HepG2 (cell line): ENCODE data around the gene INPP5K. TPM values are rescaled to one million over a fixed set of nuclear protein-coding genes. Genes with fewer than 3 reads are reported as not detected.
A peak's percentile ranks its signal among the peaks of the same experiment; 100 is the strongest.

Experiments used
- ARNT2 ChIP-seq: sonication (generic); formaldehyde crosslinking; IDR thresholded peaks from 2 replicates; pipeline ENCODE4 v1.8.0; 2022; ENCODE audit warnings: mild to moderate bottlenecking, low read depth, missing genetic modification reagents, moderate library complexity
- CAMTA2 ChIP-seq: sonication (generic); formaldehyde crosslinking; IDR thresholded peaks from 2 replicates; pipeline ENCODE4 v1.4.0; 2020; ENCODE audit warnings: mild to moderate bottlenecking, missing genetic modification reagents, borderline replicate concordance
- DMAP1 ChIP-seq: IDR thresholded peaks from 2 replicates; pipeline ENCODE4 v1.6.1; 2016
- FOXJ3 ChIP-seq: sonication (generic); formaldehyde crosslinking; IDR thresholded peaks from 2 replicates; pipeline ENCODE4 v1.4.0; 2020; ENCODE audit warnings: missing genetic modification reagents, mild to moderate bottlenecking, borderline replicate concordance
- FOXO4 ChIP-seq: sonication (generic); formaldehyde crosslinking; conservative IDR thresholded peaks from 2 replicates; pipeline ENCODE4 v1.8.1; 2023; ENCODE audit warnings: missing genetic modification reagents
- KMT2A ChIP-seq: sonication (generic); formaldehyde crosslinking; IDR thresholded peaks from 2 replicates; pipeline ENCODE4 v1.4.0; 2020; ENCODE audit warnings: missing genetic modification reagents
- MEIS2 ChIP-seq: sonication (generic); formaldehyde crosslinking; IDR thresholded peaks from 2 replicates; pipeline ENCODE4 v1.9.0; 2021; ENCODE audit warnings: mild to moderate bottlenecking, missing genetic modification reagents
- RFX3 ChIP-seq: IDR thresholded peaks from 2 replicates; pipeline ENCODE4 v1.6.1; 2016; ENCODE audit warnings: missing biosample characterization, missing genetic modification reagents
- RFX5 ChIP-seq: IDR thresholded peaks from 2 replicates; pipeline ENCODE4 v1.6.1; 2011; ENCODE audit warnings: low read depth, low read length, improper control_type of control experiment
- RXRB ChIP-seq: IDR thresholded peaks from 2 replicates; pipeline ENCODE4 v1.6.1; 2016; ENCODE audit warnings: borderline replicate concordance, missing genetic modification reagents, missing compliant biosample characterization
- ZBTB20 ChIP-seq: sonication (generic); formaldehyde crosslinking; IDR thresholded peaks from 2 replicates; pipeline ENCODE4 v1.8.1; 2023; ENCODE audit warnings: missing genetic modification reagents, low read depth, mild to moderate bottlenecking, borderline replicate concordance
- ZBTB8A ChIP-seq: sonication (generic); formaldehyde crosslinking; IDR thresholded peaks from 2 replicates; pipeline ENCODE4 v1.4.0; 2020; ENCODE audit warnings: mild to moderate bottlenecking, low read depth, missing genetic modification reagents, borderline replicate concordance
- ZHX1 ChIP-seq: sonication (generic); formaldehyde crosslinking; IDR thresholded peaks from 2 replicates; pipeline ENCODE4 v1.8.1; 2022; ENCODE audit warnings: low read depth, mild to moderate bottlenecking, missing genetic modification reagents
- ZNF292 ChIP-seq: sonication (generic); formaldehyde crosslinking; IDR thresholded peaks from 2 replicates; pipeline ENCODE4 v1.8.1; 2022; ENCODE audit warnings: mild to moderate bottlenecking, low read depth, missing genetic modification reagents, borderline replicate concordance
- ZNF33A ChIP-seq: sonication (generic); formaldehyde crosslinking; IDR thresholded peaks from 2 replicates; pipeline ENCODE4 v1.5.1; 2020; ENCODE audit warnings: missing genetic modification reagents, mild to moderate bottlenecking, moderate library complexity, borderline replicate concordance
- ZNF468 ChIP-seq: sonication (generic); formaldehyde crosslinking; IDR thresholded peaks from 2 replicates; pipeline ENCODE4 v1.8.0; 2022; ENCODE audit warnings: mild to moderate bottlenecking, moderate library complexity, missing genetic modification reagents
- polyA plus RNA-seq, 8 experiments: library from polyadenylated mRNA; depleted of rRNA in 3 of 8; stranded (reverse) in 7 of 8; unstranded in 1 of 8; fragments of >200 nt; fragmentation: Illumina TruSeq in 4 of 8; extraction: Trizol in 4 of 8; gene quantifications; 2 replicates each; pipeline versions ENCODE4 v1.2.1 to v1.2.3, GENCODE V29; 2011 to 2016; ENCODE audit warnings: low read depth in 4 of 8, missing spikeins in 1 of 8, mixed read lengths in 1 of 8; ENCODE audit not compliant: insufficient read depth in 1 of 8
- total RNA-seq, 5 experiments: library from RNA; depleted of rRNA; stranded (reverse); fragments of >200 nt; fragmentation: Illumina TruSeq; extraction: Trizol; gene quantifications; 2 replicates each; pipeline ENCODE4 v1.2.3, GENCODE V29; 2016; ENCODE audit warnings: low read depth in 1 of 5
- TF ChIP-seq, protein P1 (sequence below): sonication (generic); formaldehyde crosslinking; IDR thresholded peaks from 2 replicates; pipeline ENCODE4 v1.5.1; 2020; ENCODE audit warnings: mild to moderate bottlenecking, missing genetic modification reagents
- TF ChIP-seq, protein P2 (sequence below): sonication (generic); formaldehyde crosslinking; IDR thresholded peaks from 2 replicates; pipeline ENCODE4 v1.5.0; 2020; ENCODE audit warnings: missing genetic modification reagents
- TF ChIP-seq, protein P3 (sequence below): sonication (generic); formaldehyde crosslinking; IDR thresholded peaks from 2 replicates; pipeline ENCODE4 v1.5.0; 2020; ENCODE audit warnings: missing genetic modification reagents, mild to moderate bottlenecking, borderline replicate concordance

INPP5K gene
- total and polyA plus RNA-seq, 2 of the 13 experiments (the other 11 are each of a cell fraction or from before 2014, with no cell fraction given), result 4.8 to 9.6 TPM

DNA sequence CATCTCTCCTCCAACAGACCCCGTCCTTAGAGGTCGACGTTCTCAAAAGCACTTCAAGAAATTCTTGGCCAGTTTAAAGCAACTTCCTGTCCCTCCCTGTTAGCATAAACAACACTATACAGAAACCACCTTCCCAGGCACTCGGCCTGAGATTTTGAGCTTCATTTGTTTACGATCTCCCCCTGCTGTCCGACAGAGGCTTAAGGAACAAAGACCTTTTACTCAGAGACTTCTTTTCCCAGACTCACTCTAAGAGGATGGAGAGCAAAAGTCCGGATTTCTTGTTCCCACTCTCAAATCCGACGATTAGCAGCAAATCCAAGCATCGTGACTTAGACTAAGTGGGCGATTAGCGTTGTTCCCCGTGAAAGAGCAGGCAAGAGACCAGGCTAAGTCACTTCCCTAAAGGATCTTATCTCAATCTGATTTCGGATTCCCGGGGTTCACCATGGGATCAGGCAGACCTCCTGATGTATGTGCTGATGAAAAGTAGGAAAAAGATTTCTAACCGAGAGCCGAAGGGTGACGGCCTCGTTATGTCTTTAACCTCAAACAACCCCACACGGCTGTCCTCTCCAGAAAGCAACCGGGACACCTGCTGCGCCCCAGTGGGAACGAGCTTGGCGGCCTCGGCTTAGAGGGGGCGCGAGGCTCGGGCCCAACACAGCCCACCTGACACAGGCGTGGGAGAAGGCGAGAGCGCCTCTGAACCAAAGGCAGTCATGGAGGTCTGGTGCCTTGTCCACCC is 598 bp downstream of the INPP5K start (continued):
- TF ChIP-seq, protein P1, sequence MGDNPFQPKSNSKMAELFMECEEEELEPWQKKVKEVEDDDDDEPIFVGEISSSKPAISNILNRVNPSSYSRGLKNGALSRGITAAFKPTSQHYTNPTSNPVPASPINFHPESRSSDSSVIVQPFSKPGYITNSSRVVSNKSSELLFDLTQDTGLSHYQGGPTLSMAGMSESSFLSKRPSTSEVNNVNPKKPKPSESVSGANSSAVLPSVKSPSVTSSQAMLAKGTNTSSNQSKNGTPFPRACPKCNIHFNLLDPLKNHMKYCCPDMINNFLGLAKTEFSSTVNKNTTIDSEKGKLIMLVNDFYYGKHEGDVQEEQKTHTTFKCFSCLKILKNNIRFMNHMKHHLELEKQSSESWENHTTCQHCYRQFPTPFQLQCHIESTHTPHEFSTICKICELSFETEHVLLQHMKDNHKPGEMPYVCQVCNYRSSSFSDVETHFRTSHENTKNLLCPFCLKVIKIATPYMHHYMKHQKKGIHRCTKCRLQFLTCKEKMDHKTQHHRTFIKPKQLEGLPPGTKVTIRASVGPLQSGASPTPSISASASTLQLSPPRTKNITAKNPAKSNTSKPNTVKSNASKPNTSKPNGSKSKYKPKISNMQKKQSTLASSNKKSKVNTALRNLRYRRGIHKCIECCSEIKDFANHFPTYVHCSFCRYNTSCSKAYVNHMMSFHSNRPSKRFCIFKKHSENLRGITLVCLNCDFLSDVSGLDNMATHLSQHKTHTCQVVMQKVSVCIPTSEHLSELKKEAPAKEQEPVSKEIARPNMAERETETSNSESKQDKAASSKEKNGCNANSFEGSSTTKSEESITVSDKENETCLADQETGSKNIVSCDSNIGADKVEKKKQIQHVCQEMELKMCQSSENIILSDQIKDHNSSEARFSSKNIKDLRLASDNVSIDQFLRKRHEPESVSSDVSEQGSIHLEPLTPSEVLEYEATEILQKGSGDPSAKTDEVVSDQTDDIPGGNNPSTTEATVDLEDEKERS (CRISPR knock-in tag), result peak; percentile 65; the same call in 1 of the 2 replicates
- no peak for TF ChIP-seq ZNF468 (CRISPR knock-in tag)
- TF ChIP-seq RFX3 (CRISPR knock-in tag), result no peak
- TF ChIP-seq MEIS2 (CRISPR knock-in tag), result 0 out of 2 replicates have a peak, but pooled peaks have one; percentile 37
- TF ChIP-seq ARNT2 (CRISPR knock-in tag), result peak; percentile 14; the same call in 1 of the 2 replicates
- peak; percentile 26; the same call in 1 of the 2 replicates for TF ChIP-seq ZBTB20 (CRISPR knock-in tag)
- TF ChIP-seq, protein P2, sequence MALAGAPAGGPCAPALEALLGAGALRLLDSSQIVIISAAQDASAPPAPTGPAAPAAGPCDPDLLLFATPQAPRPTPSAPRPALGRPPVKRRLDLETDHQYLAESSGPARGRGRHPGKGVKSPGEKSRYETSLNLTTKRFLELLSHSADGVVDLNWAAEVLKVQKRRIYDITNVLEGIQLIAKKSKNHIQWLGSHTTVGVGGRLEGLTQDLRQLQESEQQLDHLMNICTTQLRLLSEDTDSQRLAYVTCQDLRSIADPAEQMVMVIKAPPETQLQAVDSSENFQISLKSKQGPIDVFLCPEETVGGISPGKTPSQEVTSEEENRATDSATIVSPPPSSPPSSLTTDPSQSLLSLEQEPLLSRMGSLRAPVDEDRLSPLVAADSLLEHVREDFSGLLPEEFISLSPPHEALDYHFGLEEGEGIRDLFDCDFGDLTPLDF (CRISPR knock-in tag), result no peak
- TF ChIP-seq RFX5, result no peak
- 0 out of 2 replicates have a peak, but pooled peaks have one; percentile 12 for TF ChIP-seq DMAP1 (CRISPR knock-in tag)
- TF ChIP-seq, protein P3, sequence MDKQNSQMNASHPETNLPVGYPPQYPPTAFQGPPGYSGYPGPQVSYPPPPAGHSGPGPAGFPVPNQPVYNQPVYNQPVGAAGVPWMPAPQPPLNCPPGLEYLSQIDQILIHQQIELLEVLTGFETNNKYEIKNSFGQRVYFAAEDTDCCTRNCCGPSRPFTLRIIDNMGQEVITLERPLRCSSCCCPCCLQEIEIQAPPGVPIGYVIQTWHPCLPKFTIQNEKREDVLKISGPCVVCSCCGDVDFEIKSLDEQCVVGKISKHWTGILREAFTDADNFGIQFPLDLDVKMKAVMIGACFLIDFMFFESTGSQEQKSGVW (CRISPR knock-in tag), result no peak
- TF ChIP-seq FOXO4 (CRISPR knock-in tag), result 0 out of 2 replicates have a peak, but pooled peaks have one; percentile 77
- no peak for TF ChIP-seq CAMTA2
- no peak for TF ChIP-seq ZNF33A (CRISPR knock-in tag)
- TF ChIP-seq FOXJ3 (CRISPR knock-in tag), result 0 out of 2 replicates have a peak, but pooled peaks have one; percentile 33
- TF ChIP-seq KMT2A (CRISPR knock-in tag), result no peak
- TF ChIP-seq RXRB, result peak; percentile 30; the same call in 1 of the 2 replicates
- TF ChIP-seq ZNF292 (CRISPR knock-in tag), result peak; percentile 44; the same call in 1 of the 2 replicates
- no peak for TF ChIP-seq ZHX1 (CRISPR knock-in tag)
- no peak for TF ChIP-seq ZBTB8A (CRISPR knock-in tag)
